Endometrial microvascular endothelial cells (primary cell): Measurements from ENCODE around the gene OR51A4. TPM values are rescaled to one million over a fixed set of nuclear protein-coding genes. Genes with fewer than 3 reads are reported as not detected.

Experiments used
- total RNA-seq: library from RNA; depleted of rRNA; stranded (reverse); fragments of >200 nt; gene quantifications from one replicate; pipeline ENCODE4 v1.2.3, GENCODE V29; 2015; ENCODE audit errors: inconsistent ontology term

OR51A4 gene
- total RNA-seq, 1 donor from 2014 or later: not detected

Other genes with a start within 250 kb of the OR51A4 start
- gene OR51E2, start 249.8 kb downstream of the OR51A4 start, total RNA-seq: not detected
- not detected for gene MMP26, start 242.8 kb downstream of the OR51A4 start, total RNA-seq
- gene OR51F1, start 177.7 kb downstream of the OR51A4 start, total RNA-seq: not detected
- gene OR52R1, start 143.2 kb downstream of the OR51A4 start, total RNA-seq: not detected
- not detected for gene OR51F2, start 126.3 kb downstream of the OR51A4 start, total RNA-seq
- gene OR51S1, start 98.4 kb downstream of the OR51A4 start, total RNA-seq: not detected
- gene OR51T1, start 65.7 kb downstream of the OR51A4 start, total RNA-seq: not detected
- gene OR51A7, start 43.8 kb downstream of the OR51A4 start, total RNA-seq: not detected
- gene OR51G2, start 28.3 kb downstream of the OR51A4 start, total RNA-seq: not detected
- not detected for gene OR51G1, start 23.3 kb downstream of the OR51A4 start, total RNA-seq
- not detected for gene OR51A2, start 8.1 kb upstream of the OR51A4 start, total RNA-seq
- not detected for gene OR51L1, start 47.2 kb upstream of the OR51A4 start, total RNA-seq
- gene OR52J3, start 98.9 kb upstream of the OR51A4 start, total RNA-seq: not detected
- not detected for gene OR52E2, start 112.0 kb upstream of the OR51A4 start, total RNA-seq
- not detected for gene OR52E1, start 122.0 kb upstream of the OR51A4 start, total RNA-seq
- not detected for gene OR52A5, start 190.8 kb upstream of the OR51A4 start, total RNA-seq
- gene OR52A1, start 207.2 kb upstream of the OR51A4 start, total RNA-seq: not detected